Kidney (tissue), 14 donors: ENCODE results near the gene PDE4D. TPM values are rescaled to one million over a fixed set of nuclear protein-coding genes. Genes with fewer than 3 reads are reported as not detected.

Experiments
- DNase-seq, 5 donors: peaks; one replicate each; pipeline ENCODE4 v3.0.0-alpha.2; 2013 to 2020
- FAIRE-seq: peaks from 2 replicates; lab custom pipeline; 2012; peaks lifted over from hg19 to GRCh38; lab: Jason Lieb, UNC
- H3K27ac ChIP-seq, 2 donors: one replicate each; pipeline ENCODE4 v1.7.0; 2013; ENCODE audit warnings: low read depth in 2 of 2, low read length in 2 of 2, inconsistent platforms in 1 of 2
- H3K27me3 ChIP-seq: one replicate; pipeline ENCODE4 v1.7.1; 2013; ENCODE audit warnings: low read length, inconsistent platforms; ENCODE audit not compliant: control insufficient read depth, insufficient read depth
- H3K36me3 ChIP-seq, 3 donors: one replicate each; pipeline versions ENCODE4 v1.7.0 to v1.7.1; 2013; ENCODE audit warnings: low read length in 3 of 3, control low read depth in 1 of 3, inconsistent platforms in 1 of 3; ENCODE audit not compliant: insufficient read depth in 3 of 3, control insufficient read depth in 2 of 3
- H3K4me1 ChIP-seq, 3 donors: one replicate each; pipeline versions ENCODE4 v1.7.0 to v1.7.1; 2013; ENCODE audit warnings: low read length in 3 of 3, inconsistent platforms in 1 of 3, low read depth in 1 of 3; ENCODE audit not compliant: control insufficient read depth in 2 of 3, insufficient read depth in 2 of 3
- H3K4me3 ChIP-seq, 3 donors: one replicate each; pipeline versions ENCODE4 v1.7.0 to v1.8.1; 2013; ENCODE audit warnings: low read length in 3 of 3, control low read depth in 1 of 3, inconsistent platforms in 1 of 3
- H3K9ac ChIP-seq, 3 donors: one replicate each; pipeline versions ENCODE4 v1.7.0 to v1.7.1; 2013; ENCODE audit warnings: low read length in 3 of 3, control low read depth in 1 of 3, inconsistent platforms in 1 of 3
- H3K9me3 ChIP-seq, 3 donors: one replicate each; pipeline versions ENCODE4 v1.7.0 to v1.7.1; 2013; ENCODE audit warnings: low read length in 3 of 3, control low read depth in 1 of 3, inconsistent platforms in 1 of 3; ENCODE audit not compliant: control insufficient read depth in 2 of 3, insufficient read depth in 1 of 3
- intact Hi-C: fragments of 100-400 bp; cut with DNase I; formaldehyde crosslinking; loops from one replicate; pipeline ENCODE4 v1.11.1; 2022
- polyA plus RNA-seq: library from polyadenylated mRNA; stranded (reverse); fragments of 350-450 nt; fragmentation: Illumina TruSeq; extraction: RNeasy Lipid Tissue Mini Kit (QIAGEN cat#74804); gene quantifications from one replicate; pipeline ENCODE4 v1.2.3, GENCODE V29; 2014; ENCODE audit warnings: low read depth, low replicate concordance; ENCODE audit not compliant: insufficient read depth
- total RNA-seq: library from RNA; stranded (reverse); fragmentation: NEBNext Ultra II Directional; extraction: Animal tissue kit (Norgen Biotek cat#: 25700); gene quantifications from one replicate; pipeline ENCODE4 v1.2.1, GENCODE V29; 2021
- TF ChIP-seq, protein P1 (sequence below): IDR thresholded peaks from 3 replicates; pipeline ENCODE4 v1.5.1; 2012; ENCODE audit warnings: mild to moderate bottlenecking, moderate library complexity, borderline replicate concordance; ENCODE audit not compliant: insufficient read depth; ENCODE audit errors: extremely low read depth
- donor health status: control.
- donor health status: control.
- donor health status: control.
- donor health status: control.
- donor health status: control.
- donor health status: DM: yes; HTN: yes; CAD: no.
- donor health status: Normal renal cell carcinoma (clear cell type).

The PDE4D gene
- total and polyA plus RNA-seq, 2 donors from 2014 or later: 9.2 to 78.9 TPM

DNA sequence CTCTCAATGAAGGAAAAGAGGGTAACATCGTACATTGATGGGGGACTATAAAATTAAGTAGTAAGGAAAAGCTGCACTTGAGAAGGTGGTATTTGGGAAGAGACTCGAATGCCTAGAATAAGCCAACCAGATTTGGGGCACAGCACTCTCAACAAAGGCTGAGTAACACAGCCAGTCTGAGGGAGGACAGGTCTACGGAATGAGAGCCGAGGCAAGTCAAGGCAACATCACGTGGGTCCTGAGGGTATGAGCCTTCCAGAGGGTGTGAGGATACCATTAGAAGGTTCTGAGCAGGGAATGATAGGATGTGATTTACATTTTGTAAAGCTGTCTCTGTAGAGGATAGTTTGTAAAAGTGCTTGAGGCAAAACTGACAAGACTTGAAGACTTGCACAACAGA lies 876.6 kb downstream of the PDE4D start:
- DNase-seq: no peak
- no peak for FAIRE-seq
- intact Hi-C loops: no loop called here
- TF ChIP-seq, protein P1, sequence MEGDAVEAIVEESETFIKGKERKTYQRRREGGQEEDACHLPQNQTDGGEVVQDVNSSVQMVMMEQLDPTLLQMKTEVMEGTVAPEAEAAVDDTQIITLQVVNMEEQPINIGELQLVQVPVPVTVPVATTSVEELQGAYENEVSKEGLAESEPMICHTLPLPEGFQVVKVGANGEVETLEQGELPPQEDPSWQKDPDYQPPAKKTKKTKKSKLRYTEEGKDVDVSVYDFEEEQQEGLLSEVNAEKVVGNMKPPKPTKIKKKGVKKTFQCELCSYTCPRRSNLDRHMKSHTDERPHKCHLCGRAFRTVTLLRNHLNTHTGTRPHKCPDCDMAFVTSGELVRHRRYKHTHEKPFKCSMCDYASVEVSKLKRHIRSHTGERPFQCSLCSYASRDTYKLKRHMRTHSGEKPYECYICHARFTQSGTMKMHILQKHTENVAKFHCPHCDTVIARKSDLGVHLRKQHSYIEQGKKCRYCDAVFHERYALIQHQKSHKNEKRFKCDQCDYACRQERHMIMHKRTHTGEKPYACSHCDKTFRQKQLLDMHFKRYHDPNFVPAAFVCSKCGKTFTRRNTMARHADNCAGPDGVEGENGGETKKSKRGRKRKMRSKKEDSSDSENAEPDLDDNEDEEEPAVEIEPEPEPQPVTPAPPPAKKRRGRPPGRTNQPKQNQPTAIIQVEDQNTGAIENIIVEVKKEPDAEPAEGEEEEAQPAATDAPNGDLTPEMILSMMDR: no peak
- H3K4me3 ChIP-seq: no peak overlapping the region
- no peak overlapping the region for H3K9ac ChIP-seq
- no peak overlapping the region for H3K27ac ChIP-seq
- no peaks in the 10 kb centered on the region for H3K36me3 ChIP-seq
- peaks cover 0 to 11% (median 0%) of the 10 kb centered on the region in 3 donors for H3K4me1 ChIP-seq
- H3K9me3 ChIP-seq: no peaks in the 10 kb centered on the region
- no peaks in the 10 kb centered on the region for H3K27me3 ChIP-seq

DNA sequence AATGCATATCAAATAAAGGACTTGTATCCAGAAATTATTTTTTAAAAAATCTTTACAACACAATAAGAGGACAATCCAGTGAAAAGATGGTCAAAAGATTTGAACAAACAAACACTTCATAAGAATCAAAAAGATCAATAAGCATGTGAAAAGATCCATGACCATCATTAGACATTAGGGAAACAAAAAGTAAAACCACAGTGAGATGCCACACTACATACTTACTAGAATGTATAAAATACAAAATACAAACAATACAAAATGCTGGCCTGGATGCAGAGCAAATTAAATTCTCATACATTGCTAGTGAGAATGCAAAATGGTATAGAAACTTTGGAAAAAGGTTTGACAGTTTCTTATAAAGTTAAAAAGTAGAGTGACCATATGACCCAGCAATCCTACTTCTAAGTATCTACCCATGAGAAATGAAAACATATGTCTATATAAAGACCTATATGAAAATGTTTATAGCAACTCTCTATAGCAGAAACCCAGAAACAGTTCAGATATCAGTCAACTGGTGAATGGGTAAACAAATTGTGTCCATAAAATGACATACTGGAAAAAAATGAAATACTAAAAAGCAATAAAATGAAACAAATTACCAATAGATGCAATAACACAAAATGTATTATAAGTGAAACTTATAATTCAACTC lies 884.6 kb downstream of the PDE4D start:
- Histone ChIP-seq H3K9me3 (no peaks in the 10 kb centered on the region), H3K9ac (no peak overlapping the region), H3K27me3 (no peaks in the 10 kb centered on the region), H3K27ac (no peak overlapping the region), H3K36me3 (no peaks in the 10 kb centered on the region), H3K4me3 (no peak overlapping the region), H3K4me1 (no peaks in the 10 kb centered on the region)
- DNase-seq: no peak
- intact Hi-C loops: loop anchor here (10.0 kb wide), 1 partner anchor 124 kb away; no protein-coding TSS in a partner anchor
- TF ChIP-seq, protein P1: no peak
- no peak for FAIRE-seq

DNA sequence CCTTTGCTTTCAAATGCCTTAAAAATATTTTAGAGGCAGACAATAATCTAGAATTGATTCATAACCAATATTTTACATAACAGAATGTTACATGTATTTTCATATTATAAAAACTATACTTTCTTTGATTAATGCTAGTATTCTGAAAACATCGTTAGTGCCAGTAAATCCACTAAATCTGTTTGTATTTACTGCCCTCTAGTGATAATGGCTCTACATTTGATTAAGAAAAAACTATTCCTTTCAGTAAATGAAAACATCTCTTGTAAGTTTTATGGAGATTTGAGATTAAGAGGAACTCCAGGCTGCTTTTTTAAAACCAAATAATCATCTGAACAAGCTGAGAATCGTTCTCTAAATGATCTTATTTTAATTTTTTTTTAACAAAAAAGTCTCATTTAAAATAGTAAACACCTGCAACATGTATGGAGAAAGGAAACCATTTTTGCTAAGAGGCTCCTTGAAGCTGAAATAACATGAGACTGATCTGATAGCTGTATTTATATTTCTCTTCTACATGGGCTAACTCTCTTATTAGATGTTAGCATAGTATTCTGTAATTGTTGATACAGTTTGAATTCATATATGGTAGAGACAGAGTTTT lies 886.0 kb downstream of the PDE4D start:
- H3K4me3 ChIP-seq: no peak overlapping the region
- TF ChIP-seq, protein P1: peak; percentile 42
- intact Hi-C loops: loop anchor here (10.0 kb wide), 1 partner anchor 123 kb away; no protein-coding TSS in a partner anchor
- DNase-seq (peak in 2 of 5 donors; percentile 54 to 61), FAIRE-seq (peak; percentile 89)
- no peaks in the 10 kb centered on the region for H3K36me3 ChIP-seq
- no peaks in the 10 kb centered on the region for H3K27me3 ChIP-seq
- H3K9me3 ChIP-seq: no peaks in the 10 kb centered on the region
- no peak overlapping the region for H3K27ac ChIP-seq
- H3K4me1 ChIP-seq: no peaks in the 10 kb centered on the region
- no peak overlapping the region for H3K9ac ChIP-seq
